ENCODE results near the gene CSRNP2.

- no peak for TF ChIP-seq POLR2A (IDR thresholded peaks at IDR 0.05)
- no peak for TF ChIP-seq CTCF (IDR thresholded peaks at IDR 0.05)
Observed at GRCh38 chr12:51071663-51072062, 11.7 kb downstream of the CSRNP2 start.
